Fibroblast of the aortic adventitia (primary cell): ENCODE measurements around the gene RBM43. TPM values are rescaled to one million over a fixed set of nuclear protein-coding genes. Genes with fewer than 3 reads are reported as not detected.

Source experiments
- DNase-seq: peaks from one replicate; pipeline ENCODE4 v3.0.0-alpha.2; 2010; ENCODE audit warnings: low read depth
- H3K4me3 ChIP-seq: 2 replicates; pipeline ENCODE4 v1.5.1; 2011; ENCODE audit warnings: low read depth, mild to moderate bottlenecking, control low read depth, low read length, moderate library complexity
- total RNA-seq: library from RNA; depleted of rRNA; stranded (reverse); fragments of >200 nt; gene quantifications from 2 replicates; pipeline ENCODE4 v1.2.3, GENCODE V29; 2012; ENCODE audit warnings: low replicate concordance
- TF ChIP-seq, protein P1 (sequence below): IDR thresholded peaks from 2 replicates; pipeline ENCODE4 v1.5.1; 2011; ENCODE audit warnings: mild to moderate bottlenecking, low read length, control low read depth, inconsistent platforms; ENCODE audit not compliant: insufficient read depth

RBM43 gene
- total RNA-seq, 1 donor = 14.3 TPM

DNA sequence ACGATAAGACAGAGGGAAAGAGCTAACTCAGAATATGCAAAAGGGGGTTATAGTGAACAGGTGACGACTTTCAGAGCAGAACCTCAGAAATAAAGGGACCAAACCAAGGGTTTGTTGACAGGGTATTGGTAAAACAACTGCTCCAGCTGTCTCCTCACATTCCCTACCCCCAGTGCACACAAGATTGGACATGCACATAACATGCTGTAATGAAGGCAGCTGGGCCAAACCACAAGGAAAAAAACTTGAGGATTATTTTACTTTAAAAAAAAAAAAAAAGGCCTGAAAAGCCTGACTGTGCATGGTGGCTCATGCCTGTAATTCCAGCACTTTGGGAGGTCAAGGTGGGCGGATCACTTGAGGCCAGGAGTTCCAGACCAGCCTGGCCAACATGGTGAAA is 3.5 kb downstream of the RBM43 start:
- DNase-seq = peak; percentile 87
- TF ChIP-seq, protein P1, sequence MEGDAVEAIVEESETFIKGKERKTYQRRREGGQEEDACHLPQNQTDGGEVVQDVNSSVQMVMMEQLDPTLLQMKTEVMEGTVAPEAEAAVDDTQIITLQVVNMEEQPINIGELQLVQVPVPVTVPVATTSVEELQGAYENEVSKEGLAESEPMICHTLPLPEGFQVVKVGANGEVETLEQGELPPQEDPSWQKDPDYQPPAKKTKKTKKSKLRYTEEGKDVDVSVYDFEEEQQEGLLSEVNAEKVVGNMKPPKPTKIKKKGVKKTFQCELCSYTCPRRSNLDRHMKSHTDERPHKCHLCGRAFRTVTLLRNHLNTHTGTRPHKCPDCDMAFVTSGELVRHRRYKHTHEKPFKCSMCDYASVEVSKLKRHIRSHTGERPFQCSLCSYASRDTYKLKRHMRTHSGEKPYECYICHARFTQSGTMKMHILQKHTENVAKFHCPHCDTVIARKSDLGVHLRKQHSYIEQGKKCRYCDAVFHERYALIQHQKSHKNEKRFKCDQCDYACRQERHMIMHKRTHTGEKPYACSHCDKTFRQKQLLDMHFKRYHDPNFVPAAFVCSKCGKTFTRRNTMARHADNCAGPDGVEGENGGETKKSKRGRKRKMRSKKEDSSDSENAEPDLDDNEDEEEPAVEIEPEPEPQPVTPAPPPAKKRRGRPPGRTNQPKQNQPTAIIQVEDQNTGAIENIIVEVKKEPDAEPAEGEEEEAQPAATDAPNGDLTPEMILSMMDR = no peak
- H3K4me3 ChIP-seq = no peak overlapping the region

DNA sequence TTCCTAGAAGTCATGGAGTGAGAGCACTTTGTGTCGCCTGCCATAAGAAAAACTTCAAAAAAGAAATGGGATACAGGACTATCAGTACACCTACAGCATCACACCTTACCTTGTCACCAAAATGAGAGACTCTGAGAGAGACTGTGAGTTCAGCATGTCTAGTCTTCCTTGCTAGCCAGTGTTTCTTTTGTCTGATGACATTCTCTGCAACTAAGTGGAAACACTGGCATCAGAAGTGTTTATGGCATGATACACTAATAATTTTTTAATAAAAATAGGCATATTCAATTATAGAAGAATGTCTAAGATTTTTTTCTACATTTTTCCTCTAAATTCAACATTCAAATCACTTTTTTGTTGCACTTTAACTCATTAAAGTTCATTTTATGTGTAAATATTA is 9.0 kb downstream of the RBM43 start:
- TF ChIP-seq, protein P1 = no peak
- peak; percentile 43 for DNase-seq
- H3K4me3 ChIP-seq = no peak overlapping the region

DNA sequence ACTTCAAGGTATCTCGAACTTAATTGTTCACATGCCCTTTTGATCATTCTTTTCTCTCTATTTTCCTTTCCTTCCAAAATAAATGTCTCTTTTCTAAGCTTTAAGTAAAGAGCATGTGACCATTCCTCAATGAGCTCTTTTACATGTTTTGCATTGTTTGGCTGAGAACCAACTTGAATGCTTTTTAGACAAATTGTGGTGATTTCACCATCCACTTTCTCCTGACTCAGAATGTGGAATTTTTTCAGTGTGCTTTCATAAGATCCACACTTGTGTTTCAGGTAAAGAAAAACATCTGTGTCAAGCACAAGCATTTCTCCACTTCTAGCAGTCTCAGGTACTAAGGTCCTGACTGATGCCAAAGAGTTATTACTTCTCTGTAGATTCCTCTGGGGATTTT is 10.7 kb downstream of the RBM43 start:
- TF ChIP-seq, protein P1 = no peak
- no peak overlapping the region for H3K4me3 ChIP-seq
- DNase-seq = peak; percentile 93

DNA sequence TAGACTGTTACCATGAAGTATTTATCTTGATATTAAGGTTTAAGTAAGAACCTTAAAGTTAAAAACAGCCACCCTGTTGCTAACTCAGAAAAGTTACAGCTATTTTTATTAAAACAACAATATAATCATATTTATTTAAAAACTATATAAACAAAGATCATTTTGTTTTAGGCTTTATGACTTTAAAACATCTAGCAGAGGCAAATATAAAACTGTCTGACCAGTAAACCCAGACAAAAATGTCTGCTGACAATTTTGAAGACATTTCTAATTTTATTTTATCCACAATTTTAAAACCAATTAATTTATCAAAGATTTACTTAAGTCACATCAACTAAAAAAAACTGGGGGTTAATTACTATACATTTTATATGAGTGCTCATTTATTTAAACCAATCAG is 14.2 kb downstream of the RBM43 start:
- DNase-seq = no peak
- no peak overlapping the region for H3K4me3 ChIP-seq
- TF ChIP-seq, protein P1 = no peak

DNA sequence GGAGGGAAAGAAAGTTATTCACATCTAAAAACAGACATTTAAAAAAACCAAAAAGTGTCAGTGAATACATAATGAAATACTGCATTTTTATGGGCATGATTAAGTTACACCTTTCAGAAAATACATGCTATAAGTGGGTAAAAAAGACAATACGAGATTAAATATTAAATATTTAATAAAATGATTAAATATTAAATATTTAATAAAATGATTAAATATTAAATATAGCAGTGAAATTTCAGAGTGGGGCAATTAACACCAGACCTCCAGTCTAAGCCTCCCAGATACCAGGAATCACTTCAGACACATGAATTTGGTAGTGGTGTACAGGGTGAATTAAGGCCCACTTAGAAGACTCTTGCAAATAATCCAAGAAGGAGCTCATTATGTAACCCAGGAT is 15.5 kb downstream of the RBM43 start:
- DNase-seq = no peak
- TF ChIP-seq, protein P1 = no peak
- H3K4me3 ChIP-seq = no peak overlapping the region

DNA sequence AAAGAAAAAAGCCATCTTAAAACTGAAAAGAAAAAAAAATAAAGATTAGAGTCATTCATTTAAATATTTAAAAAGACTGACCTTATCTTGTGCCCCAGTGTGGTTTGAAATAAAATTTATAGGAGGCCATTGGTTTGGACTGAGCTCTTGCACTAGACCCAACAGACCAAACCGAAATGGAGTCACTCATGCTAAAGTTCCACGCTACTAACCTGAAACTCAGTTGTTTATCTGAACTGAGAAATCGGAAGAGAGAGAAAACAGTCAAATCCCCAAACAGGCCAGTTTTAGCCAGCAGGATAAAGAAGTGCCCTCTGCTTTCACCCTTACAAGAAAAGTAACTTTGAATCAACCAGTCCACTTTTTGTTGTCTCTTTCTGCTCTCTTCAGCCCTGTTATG is 18.2 kb downstream of the RBM43 start:
- no peak for DNase-seq
- no peak overlapping the region for H3K4me3 ChIP-seq

DNA sequence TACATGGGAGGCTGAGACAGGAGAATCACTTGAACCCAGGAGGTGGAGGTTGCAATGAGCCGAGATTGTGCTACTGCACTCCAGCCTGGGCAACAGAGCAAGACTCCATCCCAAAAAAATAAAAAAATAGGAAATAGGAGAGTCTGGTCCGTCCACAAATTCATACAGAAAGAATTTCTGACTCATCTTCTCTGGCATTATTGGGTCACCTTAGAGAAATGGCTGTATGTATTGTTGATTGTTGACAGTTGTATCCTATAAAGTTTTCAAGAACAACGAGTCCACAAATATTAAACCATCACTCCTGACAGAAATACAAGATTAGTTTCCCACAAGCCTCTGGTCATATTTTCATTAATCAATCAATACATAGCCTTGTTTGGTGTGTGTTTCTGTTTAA is 20.4 kb downstream of the RBM43 start:
- TF ChIP-seq, protein P1 = no peak

More for the DNA sequence above, 18.2 kb downstream of the RBM43 start:
- TF ChIP-seq, protein P1 = no peak

More for the DNA sequence above, 20.4 kb downstream of the RBM43 start:
- peak; percentile 19 for DNase-seq
- H3K4me3 ChIP-seq = no peak overlapping the region
